Ishikawa (cell line): ENCODE data around the gene XXYLT1.

ENCODE experiments used
- CEBPB ChIP-seq: IDR thresholded peaks from 2 replicates; pipeline ENCODE4 v1.6.1; 2012
- CREB1 ChIP-seq: IDR thresholded peaks from 2 replicates; pipeline ENCODE4 v1.6.1; 2012; ENCODE audit warnings: low read depth
- EGR1 ChIP-seq: IDR thresholded peaks from 2 replicates; pipeline ENCODE4 v1.6.1; 2012
- EP300 ChIP-seq: IDR thresholded peaks from 2 replicates; pipeline ENCODE4 v1.6.1; 2012; ENCODE audit warnings: borderline replicate concordance
- FOXM1 ChIP-seq: IDR thresholded peaks from 2 replicates; pipeline ENCODE4 v1.6.1; 2012; ENCODE audit warnings: low read depth, borderline replicate concordance
- MAX ChIP-seq: IDR thresholded peaks from 2 replicates; pipeline ENCODE4 v1.6.1; 2012
- NFIC ChIP-seq: IDR thresholded peaks from 2 replicates; pipeline ENCODE4 v1.6.1; 2012
- RAD21 ChIP-seq: IDR thresholded peaks from 2 replicates; pipeline ENCODE4 v1.6.1; 2012; ENCODE audit warnings: low read depth
- TAF1 ChIP-seq: IDR thresholded peaks from 2 replicates; pipeline ENCODE4 v1.6.1; 2012; ENCODE audit warnings: low read depth, mild to moderate bottlenecking
- TCF12 ChIP-seq: IDR thresholded peaks from 2 replicates; pipeline ENCODE4 v1.6.1; 2012; ENCODE audit warnings: low read depth
- TEAD4 ChIP-seq: IDR thresholded peaks from 2 replicates; pipeline ENCODE4 v1.6.1; 2012
- USF1 ChIP-seq: IDR thresholded peaks from 2 replicates; pipeline ENCODE4 v1.6.1; 2012
- YY1 ChIP-seq: IDR thresholded peaks from 2 replicates; pipeline ENCODE4 v1.6.1; 2012; ENCODE audit warnings: low read depth
- ZBTB7A ChIP-seq: IDR thresholded peaks from 2 replicates; pipeline ENCODE4 v1.6.1; 2012; ENCODE audit warnings: low read depth
- TF ChIP-seq, protein P1 (sequence below): IDR thresholded peaks from 2 replicates; pipeline ENCODE4 v1.6.1; 2012; ENCODE audit warnings: low read depth, mild to moderate bottlenecking

The XXYLT1 gene

GRCh38 chr3:195181741-195182469 lies 89.1 kb downstream of the XXYLT1 start:
- no peak for TF ChIP-seq TCF12
- no peak for TF ChIP-seq NFIC
- no peak for TF ChIP-seq ZBTB7A
- TF ChIP-seq USF1, result no peak
- TF ChIP-seq EGR1, result no peak
- no peak for TF ChIP-seq RAD21
- TF ChIP-seq CEBPB, result no peak
- TF ChIP-seq EP300, result no peak
- no peak for TF ChIP-seq TAF1
- TF ChIP-seq MAX, result no peak
- TF ChIP-seq TEAD4, result no peak
- TF ChIP-seq, protein P1, sequence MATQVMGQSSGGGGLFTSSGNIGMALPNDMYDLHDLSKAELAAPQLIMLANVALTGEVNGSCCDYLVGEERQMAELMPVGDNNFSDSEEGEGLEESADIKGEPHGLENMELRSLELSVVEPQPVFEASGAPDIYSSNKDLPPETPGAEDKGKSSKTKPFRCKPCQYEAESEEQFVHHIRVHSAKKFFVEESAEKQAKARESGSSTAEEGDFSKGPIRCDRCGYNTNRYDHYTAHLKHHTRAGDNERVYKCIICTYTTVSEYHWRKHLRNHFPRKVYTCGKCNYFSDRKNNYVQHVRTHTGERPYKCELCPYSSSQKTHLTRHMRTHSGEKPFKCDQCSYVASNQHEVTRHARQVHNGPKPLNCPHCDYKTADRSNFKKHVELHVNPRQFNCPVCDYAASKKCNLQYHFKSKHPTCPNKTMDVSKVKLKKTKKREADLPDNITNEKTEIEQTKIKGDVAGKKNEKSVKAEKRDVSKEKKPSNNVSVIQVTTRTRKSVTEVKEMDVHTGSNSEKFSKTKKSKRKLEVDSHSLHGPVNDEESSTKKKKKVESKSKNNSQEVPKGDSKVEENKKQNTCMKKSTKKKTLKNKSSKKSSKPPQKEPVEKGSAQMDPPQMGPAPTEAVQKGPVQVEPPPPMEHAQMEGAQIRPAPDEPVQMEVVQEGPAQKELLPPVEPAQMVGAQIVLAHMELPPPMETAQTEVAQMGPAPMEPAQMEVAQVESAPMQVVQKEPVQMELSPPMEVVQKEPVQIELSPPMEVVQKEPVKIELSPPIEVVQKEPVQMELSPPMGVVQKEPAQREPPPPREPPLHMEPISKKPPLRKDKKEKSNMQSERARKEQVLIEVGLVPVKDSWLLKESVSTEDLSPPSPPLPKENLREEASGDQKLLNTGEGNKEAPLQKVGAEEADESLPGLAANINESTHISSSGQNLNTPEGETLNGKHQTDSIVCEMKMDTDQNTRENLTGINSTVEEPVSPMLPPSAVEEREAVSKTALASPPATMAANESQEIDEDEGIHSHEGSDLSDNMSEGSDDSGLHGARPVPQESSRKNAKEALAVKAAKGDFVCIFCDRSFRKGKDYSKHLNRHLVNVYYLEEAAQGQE, result no peak
- no peak for TF ChIP-seq CREB1
- TF ChIP-seq YY1, result no peak
- no peak for TF ChIP-seq FOXM1

DNA sequence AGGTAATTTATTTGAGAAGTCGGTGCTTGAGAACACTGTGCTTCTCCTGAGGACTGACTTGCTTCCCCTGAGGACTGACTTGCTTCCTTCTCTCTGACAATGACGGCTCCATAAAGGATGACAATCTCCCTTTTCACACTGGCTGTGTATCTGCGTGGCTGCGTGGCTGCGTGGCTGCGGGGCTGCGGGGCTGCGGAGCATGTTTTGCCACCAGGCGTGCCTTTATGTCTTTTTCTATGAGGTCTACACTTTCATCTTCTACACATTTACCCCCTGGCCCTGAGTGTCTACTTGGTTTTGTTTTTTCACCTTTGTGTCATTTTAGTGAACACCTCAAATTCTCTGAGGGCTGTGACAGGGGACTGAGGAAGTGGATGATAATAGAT lies 89.9 kb downstream of the XXYLT1 start:
- no peak for TF ChIP-seq FOXM1
- TF ChIP-seq TEAD4, result no peak
- TF ChIP-seq, protein P1, result no peak
- no peak for TF ChIP-seq TAF1
- TF ChIP-seq MAX, result no peak
- no peak for TF ChIP-seq ZBTB7A
- no peak for TF ChIP-seq YY1
- TF ChIP-seq CEBPB, result no peak
- TF ChIP-seq EGR1, result no peak
- no peak for TF ChIP-seq RAD21
- TF ChIP-seq TCF12, result no peak
- no peak for TF ChIP-seq EP300
- no peak for TF ChIP-seq NFIC
- TF ChIP-seq USF1, result no peak
- TF ChIP-seq CREB1, result no peak

- TF ChIP-seq TCF12 (no peak), CREB1 (no peak), TEAD4 (no peak; the same call in 1 of the 2 replicates), RAD21 (peak; percentile 0; the same call in 1 of the 2 replicates), ZBTB7A (0 out of 2 replicates have a peak, but pooled peaks have one; percentile 46), YY1 (no peak), TAF1 (no peak), FOXM1 (no peak), EP300 (peak; percentile 34; the same call in 1 of the 2 replicates), USF1 (no peak)
- TF ChIP-seq, protein P1, result no peak
Observed at GRCh38 chr3:195180490-195181112, 90.4 kb downstream of the XXYLT1 start.
